IPS DF 6.9 (cell line): Measurements from ENCODE around the gene ARHGEF7.

Experiments used
- DNase-seq: peaks from one replicate; pipeline ENCODE4 v3.0.0-alpha.2; 2013; ENCODE audit warnings: low read depth, low spot score
- H3K27ac ChIP-seq: one replicate; pipeline ENCODE4 v1.5.1; 2013; ENCODE audit warnings: low read length, control low read depth
- H3K27me3 ChIP-seq: 2 replicates; pipeline ENCODE4 v1.6.1; 2013; ENCODE audit warnings: mild to moderate bottlenecking, low read length; ENCODE audit not compliant: control insufficient read depth, insufficient read depth
- H3K36me3 ChIP-seq: 2 replicates; pipeline ENCODE4 v1.6.1; 2013; ENCODE audit warnings: low read length; ENCODE audit not compliant: control insufficient read depth, insufficient read depth
- H3K4me1 ChIP-seq: 2 replicates; pipeline ENCODE4 v1.6.1; 2013; ENCODE audit warnings: low read length; ENCODE audit not compliant: control insufficient read depth, insufficient read depth
- H3K4me3 ChIP-seq: 2 replicates; pipeline ENCODE4 v1.5.1; 2013; ENCODE audit warnings: mild to moderate bottlenecking, low read length
- H3K9me3 ChIP-seq: 2 replicates; pipeline ENCODE4 v1.6.1; 2013; ENCODE audit warnings: low read length, inconsistent platforms; ENCODE audit not compliant: control insufficient read depth, insufficient read depth
- WGBS: extraction: QIAGEN DNeasy Blood & Tissue Kit; methylation state at CpG from one replicate; pipeline ENCODE4 v1.1.7; 2013; ENCODE audit warnings: mixed read lengths, missing lambda C conversion rate; ENCODE audit not compliant: insufficient read length, insufficient coverage; 5-methylcytosine and 5-hydroxymethylcytosine counted together

Gene ARHGEF7

DNA sequence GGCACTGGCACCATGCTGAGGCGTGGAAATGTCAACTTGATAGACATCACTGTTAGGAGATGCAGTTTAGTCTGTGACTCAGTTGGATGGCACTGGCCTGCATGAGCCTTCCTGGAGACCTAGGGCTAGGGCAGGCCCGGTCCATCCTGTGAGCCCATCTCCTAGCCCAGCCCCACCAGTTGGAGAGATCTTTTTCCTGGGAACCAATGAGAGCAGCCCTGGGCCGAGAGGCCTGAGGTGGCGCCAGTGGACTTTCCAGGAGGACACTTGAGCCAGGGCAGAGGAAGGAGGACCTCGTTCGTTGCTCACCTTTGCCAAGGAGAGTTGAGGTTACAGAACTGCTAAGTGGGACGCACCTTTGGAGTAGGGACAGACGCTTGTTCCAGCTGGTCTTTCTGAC lies 104.8 kb downstream of the ARHGEF7 start:
- WGBS: no CpG with 5 or more reads among the region's 8 CpGs
- no peaks in the 10 kb centered on the region for H3K9me3 ChIP-seq
- H3K4me1 ChIP-seq: peaks cover 7% of the 10 kb centered on the region; the same call in 1 of the 2 replicates
- H3K27ac ChIP-seq: no peak overlapping the region
- no peak for DNase-seq
- no peak overlapping the region for H3K4me3 ChIP-seq
- H3K36me3 ChIP-seq: no peaks in the 10 kb centered on the region
- H3K27me3 ChIP-seq: no peaks in the 10 kb centered on the region

DNA sequence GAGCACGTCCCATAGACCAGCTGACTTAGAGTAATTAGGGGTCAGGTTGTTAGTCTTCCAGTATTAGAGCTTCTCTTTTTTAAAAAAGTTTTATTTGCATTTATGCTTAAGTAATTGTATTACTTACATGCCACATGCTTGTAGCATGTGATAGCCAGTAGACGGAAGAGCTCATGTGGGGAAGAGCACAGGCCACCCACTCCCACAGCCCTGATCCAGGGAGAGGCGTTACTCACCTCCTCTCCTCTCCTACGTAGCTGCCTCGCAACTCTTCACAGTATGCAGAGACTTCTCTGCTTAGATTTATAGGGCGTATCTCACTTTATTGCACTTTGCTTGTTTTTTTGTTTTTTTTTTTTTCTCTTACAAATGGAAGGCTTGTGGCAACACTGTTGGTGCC lies 110.1 kb downstream of the ARHGEF7 start:
- Histone ChIP-seq H3K4me1 (no peaks in the 10 kb centered on the region), H3K9me3 (no peaks in the 10 kb centered on the region), H3K4me3 (no peak overlapping the region), H3K36me3 (no peaks in the 10 kb centered on the region), H3K27me3 (no peaks in the 10 kb centered on the region), H3K27ac (no peak overlapping the region)
- no peak for DNase-seq
- WGBS: no CpG with 5 or more reads among the region's 6 CpGs

DNA sequence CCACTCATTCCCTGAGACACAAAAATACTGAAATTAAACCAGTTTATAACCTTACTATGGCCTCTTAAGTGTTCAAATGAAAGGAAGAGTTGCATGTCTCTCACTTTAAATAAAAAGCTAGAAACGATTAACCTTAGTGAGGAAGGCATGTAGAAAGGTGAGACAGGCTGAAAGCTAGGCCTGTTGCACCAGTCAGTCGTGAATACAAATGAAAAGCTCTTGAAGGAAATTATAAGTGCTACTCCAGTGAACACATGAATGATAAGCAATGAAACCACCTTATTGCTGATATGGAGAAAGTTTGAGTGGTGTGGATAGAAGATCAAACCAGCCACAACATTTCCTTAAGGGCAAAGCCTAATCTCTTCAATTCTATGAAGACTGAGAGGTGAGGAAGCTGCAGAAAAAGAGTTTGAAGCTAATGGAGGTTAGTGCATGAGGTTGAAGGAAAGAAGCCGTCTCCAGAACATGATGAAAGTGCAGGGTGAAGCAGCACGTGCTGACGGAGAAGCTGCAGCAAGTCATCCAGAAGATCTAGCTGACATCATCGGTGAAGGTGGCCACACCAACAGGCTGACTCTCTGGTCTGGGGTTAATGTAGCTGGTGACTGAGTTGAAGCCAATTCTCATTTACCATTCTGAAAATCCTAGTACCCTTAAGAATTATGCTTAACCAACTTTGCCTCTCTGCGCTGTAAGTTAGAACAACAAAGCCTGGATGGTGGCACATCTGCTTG lies 110.9 kb downstream of the ARHGEF7 start:
- no peaks in the 10 kb centered on the region for H3K4me1 ChIP-seq
- no peaks in the 10 kb centered on the region for H3K9me3 ChIP-seq
- no peaks in the 10 kb centered on the region for H3K27me3 ChIP-seq
- H3K36me3 ChIP-seq: no peaks in the 10 kb centered on the region
- DNase-seq: no peak
- no CpG with 5 or more reads among the region's 7 CpGs for WGBS
- no peak overlapping the region for H3K4me3 ChIP-seq
- no peak overlapping the region for H3K27ac ChIP-seq

DNA sequence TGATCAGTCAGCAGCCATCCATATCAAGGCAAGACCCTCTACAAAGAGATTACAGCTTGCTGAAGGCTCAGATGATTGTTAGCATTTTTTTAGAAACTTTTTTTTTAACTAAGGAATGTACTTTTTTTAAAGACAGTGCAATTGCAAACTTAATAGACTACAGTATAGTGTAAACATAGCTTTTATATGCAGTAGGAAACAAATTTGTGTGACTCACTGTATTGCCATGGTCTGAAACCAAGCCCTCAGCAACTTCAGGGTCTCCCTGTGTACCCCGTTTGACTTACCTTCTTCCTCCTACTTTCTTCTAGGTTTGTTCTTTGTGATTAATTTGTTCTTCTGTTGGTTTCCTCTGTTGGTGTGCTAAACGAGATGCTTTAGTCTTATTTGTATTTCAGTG lies 112.3 kb downstream of the ARHGEF7 start:
- no peak for DNase-seq
- Histone ChIP-seq H3K27ac (no peak overlapping the region), H3K36me3 (no peaks in the 10 kb centered on the region), H3K4me1 (no peaks in the 10 kb centered on the region), H3K27me3 (no peaks in the 10 kb centered on the region), H3K4me3 (no peak overlapping the region), H3K9me3 (no peaks in the 10 kb centered on the region)
- no CpG with 5 or more reads among the region's 2 CpGs for WGBS

DNA sequence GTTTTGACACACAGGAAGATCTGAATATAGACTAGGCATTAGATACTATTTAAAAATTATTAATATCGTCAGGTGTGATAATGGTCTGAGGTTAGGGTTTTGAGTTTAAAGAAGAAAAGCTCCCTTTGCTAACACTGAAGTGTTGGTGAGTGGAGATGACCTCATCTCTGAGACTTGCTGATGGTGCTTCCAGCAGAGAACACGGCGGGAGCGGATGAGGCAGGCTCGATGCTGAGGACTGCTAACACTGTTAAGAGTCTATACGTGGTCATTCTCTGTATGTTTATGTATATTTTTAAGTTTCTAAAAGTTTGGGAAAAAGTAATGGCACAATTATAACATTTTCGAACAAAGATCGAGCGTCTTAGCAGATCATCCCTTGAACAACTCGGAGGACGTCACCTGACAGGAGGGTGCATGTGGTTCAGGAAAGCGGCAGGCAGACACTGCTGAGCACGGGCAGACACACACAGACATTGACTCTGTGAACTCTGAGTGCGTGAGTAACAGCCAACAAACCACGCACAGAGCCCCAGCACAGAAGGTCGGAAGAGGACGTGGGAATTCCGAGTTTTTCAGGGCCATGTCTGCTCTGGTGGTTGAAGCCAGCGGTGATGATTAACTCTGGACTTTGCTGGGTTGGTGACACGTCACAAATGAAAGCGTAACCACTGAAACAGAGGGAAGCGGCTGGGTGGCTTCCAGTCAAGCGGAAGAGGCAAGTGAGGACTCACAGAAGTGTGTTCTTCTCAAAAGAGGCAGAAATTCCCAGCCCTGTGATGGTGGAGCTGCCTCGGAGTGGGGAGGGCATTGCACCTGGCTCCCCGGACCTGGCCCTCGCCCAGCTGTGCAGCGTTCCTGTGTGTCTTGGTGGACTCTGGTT lies 113.4 kb downstream of the ARHGEF7 start:
- no peak overlapping the region for H3K4me3 ChIP-seq
- WGBS: no CpG with 5 or more reads among the region's 27 CpGs
- H3K27ac ChIP-seq: no peak overlapping the region
- no peaks in the 10 kb centered on the region for H3K4me1 ChIP-seq
- no peaks in the 10 kb centered on the region for H3K27me3 ChIP-seq
- H3K36me3 ChIP-seq: peaks cover 3% of the 10 kb centered on the region; the same call in 1 of the 2 replicates
- H3K9me3 ChIP-seq: no peaks in the 10 kb centered on the region
- no peak for DNase-seq

DNA sequence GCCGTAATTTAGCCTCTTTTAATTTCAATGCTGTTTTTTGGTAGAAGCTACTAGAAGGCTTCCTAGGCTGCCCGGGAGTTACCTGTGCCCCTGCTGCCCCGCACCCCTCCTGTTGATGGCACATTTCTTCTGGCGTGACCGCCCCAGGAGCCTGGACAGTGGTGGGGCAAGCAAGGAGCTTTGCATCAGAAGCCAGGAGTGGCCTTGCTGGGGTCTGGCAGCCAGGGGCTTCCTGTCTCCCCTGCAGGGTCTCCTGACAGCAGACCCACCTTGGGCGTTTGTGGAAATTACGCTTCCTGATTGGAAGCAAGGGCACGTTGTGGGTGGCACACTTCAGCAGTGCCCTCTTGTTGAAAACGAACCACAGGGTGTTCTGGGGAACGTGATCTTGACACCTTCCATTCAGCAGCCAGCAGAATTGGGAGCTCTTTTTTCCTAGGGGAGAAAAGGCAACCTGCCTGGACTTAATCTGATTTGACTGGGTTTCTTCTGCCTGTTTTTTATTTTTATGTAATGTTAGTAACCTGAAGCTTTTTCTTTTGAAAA lies 115.3 kb downstream of the ARHGEF7 start:
- no CpG with 5 or more reads among the region's 10 CpGs for WGBS
- H3K27me3 ChIP-seq: no peaks in the 10 kb centered on the region
- H3K4me3 ChIP-seq: no peak overlapping the region
- no peak overlapping the region for H3K27ac ChIP-seq
- no peaks in the 10 kb centered on the region; the same call in 1 of the 2 replicates for H3K4me1 ChIP-seq
- DNase-seq: no peak
- H3K9me3 ChIP-seq: no peaks in the 10 kb centered on the region
- peaks cover 3% of the 10 kb centered on the region; the same call in 1 of the 2 replicates for H3K36me3 ChIP-seq

DNA sequence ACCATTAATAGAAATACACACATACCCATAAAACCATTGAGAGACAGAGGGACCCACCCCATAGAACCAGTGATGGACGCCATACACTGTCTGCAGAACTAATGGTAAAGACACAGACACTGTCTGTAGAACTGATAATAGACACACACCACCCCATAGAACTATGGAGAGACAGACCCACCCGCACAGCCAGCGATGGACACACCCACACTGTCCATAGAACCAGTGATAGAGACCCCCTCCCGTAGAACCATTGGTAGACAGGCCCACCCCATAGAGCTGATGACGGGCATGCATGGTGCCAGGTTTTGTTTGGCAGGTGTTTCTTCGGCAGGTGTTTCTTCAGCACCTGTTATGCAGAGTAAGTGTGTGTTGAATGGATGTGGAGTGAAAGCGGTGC lies 117.1 kb downstream of the ARHGEF7 start:
- no CpG with 5 or more reads among the region's 7 CpGs for WGBS
- DNase-seq: no peak
- Histone ChIP-seq H3K4me3 (no peak overlapping the region), H3K9me3 (no peaks in the 10 kb centered on the region), H3K4me1 (no peaks in the 10 kb centered on the region; the same call in 1 of the 2 replicates), H3K27me3 (no peaks in the 10 kb centered on the region), H3K27ac (no peak overlapping the region), H3K36me3 (peaks cover 3% of the 10 kb centered on the region; the same call in 1 of the 2 replicates)

DNA sequence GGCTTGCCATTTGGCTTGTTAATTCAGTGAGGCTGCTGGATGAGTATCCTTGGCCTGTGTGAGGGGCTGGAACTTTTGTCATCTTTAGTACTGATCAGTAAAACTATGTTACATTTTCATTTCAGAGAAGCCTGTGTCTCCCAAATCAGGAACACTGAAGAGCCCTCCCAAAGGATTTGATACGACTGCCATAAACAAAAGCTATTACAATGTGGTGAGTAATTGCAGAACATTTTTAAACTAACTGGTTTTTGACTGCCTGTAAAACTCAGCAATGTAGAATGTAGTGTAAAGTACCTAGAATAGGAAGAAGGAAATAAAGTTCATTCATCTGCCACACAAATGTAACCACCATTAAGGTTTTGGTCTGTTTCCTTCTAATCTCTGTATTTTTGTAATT lies 118.0 kb downstream of the ARHGEF7 start:
- Histone ChIP-seq H3K27ac (no peak overlapping the region), H3K36me3 (peaks cover 3% of the 10 kb centered on the region; the same call in 1 of the 2 replicates), H3K27me3 (no peaks in the 10 kb centered on the region), H3K4me3 (no peak overlapping the region), H3K4me1 (no peaks in the 10 kb centered on the region; the same call in 1 of the 2 replicates), H3K9me3 (no peaks in the 10 kb centered on the region)
- DNase-seq: no peak
- WGBS: no CpG with 5 or more reads among the region's 1 CpG

DNA sequence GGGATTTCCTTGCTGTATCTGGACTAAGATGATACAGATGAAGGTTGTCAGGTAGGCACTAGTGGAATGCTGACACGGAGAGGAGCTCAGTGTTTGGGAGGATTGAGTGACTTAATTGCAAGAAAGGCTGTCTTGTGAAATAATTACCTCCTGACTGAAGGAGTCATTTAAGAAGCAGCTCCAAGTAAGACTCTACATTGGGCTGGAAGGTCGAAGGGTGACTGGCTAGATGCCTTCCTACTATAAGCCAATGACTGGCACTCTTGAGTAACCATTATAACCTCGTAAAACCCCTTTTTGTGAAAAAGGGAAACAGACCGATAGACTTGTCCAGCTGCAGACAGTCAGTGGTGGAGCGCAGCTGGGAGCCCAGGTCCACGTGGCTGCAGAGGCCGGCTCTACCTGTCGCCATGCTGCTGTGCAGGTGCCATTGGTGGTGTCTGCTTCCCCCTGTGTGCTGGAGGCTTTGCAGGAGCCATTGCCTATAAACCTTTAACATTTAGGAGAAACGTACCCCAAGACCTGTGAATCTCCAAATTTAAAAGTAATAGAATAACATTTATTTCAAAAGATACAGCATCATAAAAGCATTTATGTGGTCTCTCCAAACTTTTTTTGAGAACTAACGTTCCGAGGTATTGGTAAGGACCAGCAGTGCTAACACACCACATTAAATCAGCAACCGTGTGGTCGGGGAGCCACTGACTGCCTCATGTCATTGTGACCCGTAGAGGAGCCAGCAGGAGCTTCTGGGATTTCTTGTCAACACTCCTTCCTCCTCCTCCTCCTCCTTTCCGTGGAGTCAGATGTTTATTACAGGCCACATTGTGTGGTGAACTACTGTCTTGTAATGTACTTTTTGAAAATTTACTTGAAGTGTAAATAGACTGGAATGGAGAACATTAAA lies 124.9 kb downstream of the ARHGEF7 start:
- Histone ChIP-seq H3K27me3 (no peaks in the 10 kb centered on the region), H3K9me3 (no peaks in the 10 kb centered on the region), H3K4me3 (no peak overlapping the region), H3K36me3 (no peaks in the 10 kb centered on the region; the same call in 1 of the 2 replicates), H3K4me1 (peaks cover 1% of the 10 kb centered on the region; the same call in 1 of the 2 replicates), H3K27ac (no peak overlapping the region)
- no CpG with 5 or more reads among the region's 15 CpGs for WGBS
- no peak for DNase-seq
